NCI-H146 treated with DMSO at 0.1 percent for 48 hours (cell line): ENCODE measurements around the gene GBE1.

ENCODE experiments used
- DNase-seq: peaks from one replicate; lab custom pipeline; 2025; ENCODE audit not compliant: unreplicated experiment; lab: John Stamatoyannopoulos, UW

The GBE1 gene

GRCh38 chr3:81702126-81702525, 59.3 kb downstream of the GBE1 start:
- DNase-seq, result no peak

GRCh38 chr3:81699536-81700320, 61.7 kb downstream of the GBE1 start:
- no peak for DNase-seq

- DNase-seq, result no peak
Observed at GRCh38 chr3:81696090-81696489, 65.4 kb downstream of the GBE1 start.

- DNase-seq, result no peak
Observed at GRCh38 chr3:81695302-81695701, 66.1 kb downstream of the GBE1 start.

- DNase-seq, result no peak
Observed at GRCh38 chr3:81694662-81695061, 66.8 kb downstream of the GBE1 start.

GRCh38 chr3:81692766-81693165, 68.7 kb downstream of the GBE1 start:
- DNase-seq, result no peak

- DNase-seq, result no peak
Observed at GRCh38 chr3:81689617-81690016, 71.8 kb downstream of the GBE1 start.

- DNase-seq, result no peak
Observed at GRCh38 chr3:81684751-81685395, 76.6 kb downstream of the GBE1 start.

- DNase-seq, result no peak
Observed at GRCh38 chr3:81676706-81677456, 84.6 kb downstream of the GBE1 start.

GRCh38 chr3:81674690-81675089, 86.8 kb downstream of the GBE1 start:
- no peak for DNase-seq

- DNase-seq, result no peak
Observed at GRCh38 chr3:81668283-81668682, 93.2 kb downstream of the GBE1 start.

- DNase-seq, result no peak
Observed at GRCh38 chr3:81666502-81667121, 94.8 kb downstream of the GBE1 start.

- no peak for DNase-seq
Observed at GRCh38 chr3:81663114-81663513, 98.3 kb downstream of the GBE1 start.

- no peak for DNase-seq
Observed at GRCh38 chr3:81660036-81660435, 101.4 kb downstream of the GBE1 start.

- DNase-seq, result no peak
Observed at GRCh38 chr3:81658322-81658997, 103.0 kb downstream of the GBE1 start.

GRCh38 chr3:81651139-81651538, 110.3 kb downstream of the GBE1 start:
- peak; percentile 87 for DNase-seq

- DNase-seq, result peak; percentile 40
Observed at GRCh38 chr3:81650187-81650586, 111.3 kb downstream of the GBE1 start.

- DNase-seq, result no peak
Observed at GRCh38 chr3:81645248-81645647, 116.2 kb downstream of the GBE1 start.

GRCh38 chr3:81643721-81644120, 117.7 kb downstream of the GBE1 start:
- DNase-seq, result no peak

- DNase-seq, result no peak
Observed at GRCh38 chr3:81638480-81638879, 123.0 kb downstream of the GBE1 start.

- DNase-seq, result no peak
Observed at GRCh38 chr3:81632659-81633058, 128.8 kb downstream of the GBE1 start.
